Neural cell (in vitro differentiated cells): ENCODE results near the gene CABP4.

ENCODE experiments used
- CTCF ChIP-seq: fragments of 450-650 bp; IDR thresholded peaks from 2 replicates; pipeline ENCODE4 v1.5.1; 2014; ENCODE audit warnings: antibody characterized with exemption, mild to moderate bottlenecking, moderate library complexity; ENCODE audit not compliant: poor library complexity, severe bottlenecking
- EP300 ChIP-seq: fragments of 450-650 bp; conservative IDR thresholded peaks from 2 replicates; pipeline ENCODE4 v1.6.1; 2014; ENCODE audit warnings: antibody characterized with exemption, mild to moderate bottlenecking, moderate library complexity; ENCODE audit not compliant: poor library complexity, severe bottlenecking
- EZH2 ChIP-seq: fragments of 200-600, 300-800 bp; shearing (Covaris generic), sonication (generic); IDR thresholded peaks from 2 replicates; pipeline ENCODE4 v1.6.1; 2014; ENCODE audit warnings: antibody characterized with exemption, low read length, borderline replicate concordance, mild to moderate bottlenecking; ENCODE audit not compliant: insufficient read depth, poor library complexity, severe bottlenecking
- RAD21 ChIP-seq: fragments of 450-650 bp; conservative IDR thresholded peaks from 2 replicates; pipeline ENCODE4 v1.6.1; 2014; ENCODE audit warnings: antibody characterized with exemption, mild to moderate bottlenecking, moderate library complexity

DNA sequence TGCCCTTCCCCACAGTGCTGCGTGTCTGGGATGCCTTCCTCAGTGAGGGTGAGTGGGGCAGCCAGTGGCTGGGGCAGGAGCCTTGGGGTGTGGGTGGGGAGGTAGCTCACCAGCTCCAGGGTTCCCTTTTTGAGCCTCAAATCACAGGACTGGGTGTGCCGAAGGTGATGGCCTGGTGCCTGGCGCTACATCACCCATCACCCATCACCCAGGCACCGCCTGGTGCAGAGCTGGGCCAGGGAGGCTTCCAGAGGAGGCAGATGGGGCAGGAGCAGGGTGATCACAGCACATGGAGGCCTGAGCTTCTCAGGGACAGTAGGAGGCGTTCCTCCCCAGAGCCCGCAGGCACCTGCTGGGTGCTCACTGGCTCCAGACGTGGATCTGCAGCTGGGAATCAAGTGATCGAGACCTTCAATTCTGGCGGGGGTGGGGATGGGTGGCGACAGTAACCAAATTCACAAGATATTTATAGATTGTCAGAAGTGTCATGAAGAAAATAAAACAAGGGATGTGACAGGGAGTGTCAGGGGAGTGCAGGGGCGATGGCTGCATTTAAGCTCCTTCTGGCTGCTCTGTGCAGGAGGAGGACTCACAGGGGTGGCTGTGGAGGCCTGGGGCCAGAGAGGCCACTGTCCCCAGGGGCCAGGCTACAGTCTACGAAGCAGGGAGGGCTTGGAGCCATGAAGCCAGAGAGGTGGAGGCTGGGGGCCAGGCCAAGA, 48.0 kb upstream of the CABP4 start:
- TF ChIP-seq EZH2 (no peak), CTCF (no peak), EP300 (no peak), RAD21 (no peak)
